Glutamatergic neuron (in vitro differentiated cells): Measurements from ENCODE around the gene FAM163A. TPM values are rescaled to one million over a fixed set of nuclear protein-coding genes. Genes with fewer than 3 reads are reported as not detected.

Source experiments
- DNase-seq: peaks from one replicate; pipeline ENCODE4 v3.0.0; 2022
- H3K27ac Mint-ChIP-seq: one replicate; pipeline ENCODE4 v1.8.0; 2020; ENCODE audit warnings: mild to moderate bottlenecking, mixed read lengths, inconsistent platforms; ENCODE audit not compliant: unreplicated experiment
- H3K27me3 Mint-ChIP-seq: one replicate; pipeline ENCODE4 v1.8.0; 2020; ENCODE audit warnings: mild to moderate bottlenecking, moderate library complexity, mixed read lengths, inconsistent platforms; ENCODE audit not compliant: unreplicated experiment
- H3K36me3 Mint-ChIP-seq: one replicate; pipeline ENCODE4 v1.8.0; 2020; ENCODE audit warnings: mild to moderate bottlenecking, mixed read lengths, inconsistent platforms; ENCODE audit not compliant: unreplicated experiment
- H3K4me1 Mint-ChIP-seq: one replicate; pipeline ENCODE4 v1.8.0; 2020; ENCODE audit warnings: mild to moderate bottlenecking, low read depth, mixed read lengths, inconsistent platforms; ENCODE audit not compliant: unreplicated experiment
- H3K4me3 Mint-ChIP-seq: one replicate; pipeline ENCODE4 v1.8.0; 2020; ENCODE audit warnings: mild to moderate bottlenecking, mixed read lengths, inconsistent platforms; ENCODE audit not compliant: unreplicated experiment
- H3K9me3 Mint-ChIP-seq: one replicate; pipeline ENCODE4 v1.8.0; 2020; ENCODE audit warnings: mild to moderate bottlenecking, moderate library complexity, mixed read lengths, inconsistent platforms; ENCODE audit not compliant: unreplicated experiment
- total RNA-seq: library from RNA; stranded (reverse); fragmentation: NEBNext Ultra II Directional; extraction: Animal tissue kit (Norgen Biotek cat#: 25700); gene quantifications from one replicate; pipeline ENCODE4 v1.2.1, GENCODE V29; 2021; ENCODE audit not compliant: unreplicated experiment
- TF ChIP-seq, protein P1 (sequence below): fragments of 200-600 bp; sonication (generic); IDR thresholded peaks from one replicate; pipeline ENCODE4 v1.5.0; 2021; ENCODE audit not compliant: partially characterized antibody, unreplicated experiment

FAM163A gene
- total RNA-seq, 1 donor from 2014 or later, result not detected

DNA sequence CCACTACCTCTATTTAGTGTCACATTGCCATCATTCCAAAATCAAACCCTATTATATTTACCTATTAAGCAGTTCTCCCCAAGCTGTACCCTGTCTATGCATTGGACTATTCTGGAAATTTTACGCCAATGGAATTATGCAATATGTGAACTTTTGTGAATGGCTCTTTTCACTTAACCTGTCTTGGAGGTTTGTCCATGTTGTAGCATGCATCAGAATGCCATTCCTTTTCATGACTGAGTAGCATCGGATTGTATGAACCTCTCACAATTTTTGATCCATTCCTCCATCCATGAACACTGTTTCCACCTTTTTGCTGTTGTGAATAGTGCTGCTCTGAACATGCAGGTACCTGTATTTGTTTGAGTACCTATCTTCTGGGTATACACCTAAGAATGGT is 33.7 kb downstream of the FAM163A start:
- TF ChIP-seq, protein P1, sequence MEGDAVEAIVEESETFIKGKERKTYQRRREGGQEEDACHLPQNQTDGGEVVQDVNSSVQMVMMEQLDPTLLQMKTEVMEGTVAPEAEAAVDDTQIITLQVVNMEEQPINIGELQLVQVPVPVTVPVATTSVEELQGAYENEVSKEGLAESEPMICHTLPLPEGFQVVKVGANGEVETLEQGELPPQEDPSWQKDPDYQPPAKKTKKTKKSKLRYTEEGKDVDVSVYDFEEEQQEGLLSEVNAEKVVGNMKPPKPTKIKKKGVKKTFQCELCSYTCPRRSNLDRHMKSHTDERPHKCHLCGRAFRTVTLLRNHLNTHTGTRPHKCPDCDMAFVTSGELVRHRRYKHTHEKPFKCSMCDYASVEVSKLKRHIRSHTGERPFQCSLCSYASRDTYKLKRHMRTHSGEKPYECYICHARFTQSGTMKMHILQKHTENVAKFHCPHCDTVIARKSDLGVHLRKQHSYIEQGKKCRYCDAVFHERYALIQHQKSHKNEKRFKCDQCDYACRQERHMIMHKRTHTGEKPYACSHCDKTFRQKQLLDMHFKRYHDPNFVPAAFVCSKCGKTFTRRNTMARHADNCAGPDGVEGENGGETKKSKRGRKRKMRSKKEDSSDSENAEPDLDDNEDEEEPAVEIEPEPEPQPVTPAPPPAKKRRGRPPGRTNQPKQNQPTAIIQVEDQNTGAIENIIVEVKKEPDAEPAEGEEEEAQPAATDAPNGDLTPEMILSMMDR, result no peak

DNA sequence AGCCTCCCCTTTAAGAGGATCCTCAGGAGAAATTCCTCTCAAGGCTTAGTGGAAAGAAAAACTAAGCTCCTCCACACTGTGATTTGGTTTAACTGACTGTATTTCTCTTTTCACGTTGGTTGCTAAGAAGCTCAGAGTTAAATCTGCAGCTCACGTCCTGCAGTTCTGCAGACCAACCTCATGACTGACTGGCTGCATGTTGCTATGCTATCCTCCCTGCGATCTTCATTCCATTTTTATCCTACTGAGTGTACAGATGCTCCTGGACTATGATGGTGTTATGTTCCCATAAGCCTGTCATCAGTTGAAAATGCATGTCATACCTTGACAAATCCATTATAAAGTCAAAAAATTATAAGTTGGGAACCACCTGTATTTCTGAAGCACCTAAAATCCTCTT is 34.6 kb downstream of the FAM163A start:
- TF ChIP-seq, protein P1, result no peak
- H3K27ac Mint-ChIP-seq, result no peak overlapping the region
- H3K4me3 Mint-ChIP-seq, result no peak overlapping the region
- H3K9me3 Mint-ChIP-seq, result peaks cover 2% of the 10 kb centered on the region
- no peaks in the 10 kb centered on the region for H3K27me3 Mint-ChIP-seq
- H3K4me1 Mint-ChIP-seq, result peaks cover 14% of the 10 kb centered on the region
- H3K36me3 Mint-ChIP-seq, result no peaks in the 10 kb centered on the region
- no peak for DNase-seq

More for the DNA sequence above, 33.7 kb downstream of the FAM163A start:
- no peak for DNase-seq
- Mint-ChIP-seq H3K27me3 (peaks cover 3% of the 10 kb centered on the region), H3K27ac (no peak overlapping the region), H3K4me1 (peaks cover 14% of the 10 kb centered on the region), H3K9me3 (peaks cover 3% of the 10 kb centered on the region), H3K36me3 (peaks cover 5% of the 10 kb centered on the region), H3K4me3 (no peak overlapping the region)

GRCh38 chr1:179779645-179780272 is 36.7 kb downstream of the FAM163A start:
- Mint-ChIP-seq H3K27ac (no peak overlapping the region), H3K36me3 (no peaks in the 10 kb centered on the region), H3K27me3 (peaks cover under 1% of the 10 kb centered on the region), H3K4me1 (peaks cover under 1% of the 10 kb centered on the region), H3K4me3 (no peak overlapping the region), H3K9me3 (peaks cover 2% of the 10 kb centered on the region)
- DNase-seq, result no peak
- TF ChIP-seq, protein P1, result no peak

DNA sequence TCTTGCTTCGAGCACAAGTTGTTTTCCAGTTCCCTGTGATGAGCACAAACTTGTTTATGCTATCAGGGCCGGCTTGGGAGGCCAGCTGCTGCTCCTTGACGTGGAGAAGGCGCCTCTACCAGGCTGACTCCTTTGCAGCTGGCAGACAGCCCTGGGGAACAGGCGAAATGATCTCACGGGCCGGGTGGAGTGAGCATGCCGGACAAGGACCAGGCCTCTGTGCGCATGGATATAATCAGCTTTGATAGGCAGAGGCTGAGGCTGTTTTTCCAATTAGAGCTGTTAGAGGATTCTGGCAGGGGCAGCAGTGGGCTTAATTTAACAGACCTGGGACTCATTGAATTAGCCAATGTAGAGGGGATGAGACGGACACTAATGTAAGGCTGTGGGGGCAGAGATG is 38.9 kb downstream of the FAM163A start:
- Mint-ChIP-seq H3K9me3 (peaks cover 2% of the 10 kb centered on the region), H3K27me3 (peaks cover 2% of the 10 kb centered on the region), H3K36me3 (no peaks in the 10 kb centered on the region), H3K4me3 (no peak overlapping the region), H3K27ac (no peak overlapping the region), H3K4me1 (peaks cover 3% of the 10 kb centered on the region)
- TF ChIP-seq, protein P1, result no peak
- no peak for DNase-seq

DNA sequence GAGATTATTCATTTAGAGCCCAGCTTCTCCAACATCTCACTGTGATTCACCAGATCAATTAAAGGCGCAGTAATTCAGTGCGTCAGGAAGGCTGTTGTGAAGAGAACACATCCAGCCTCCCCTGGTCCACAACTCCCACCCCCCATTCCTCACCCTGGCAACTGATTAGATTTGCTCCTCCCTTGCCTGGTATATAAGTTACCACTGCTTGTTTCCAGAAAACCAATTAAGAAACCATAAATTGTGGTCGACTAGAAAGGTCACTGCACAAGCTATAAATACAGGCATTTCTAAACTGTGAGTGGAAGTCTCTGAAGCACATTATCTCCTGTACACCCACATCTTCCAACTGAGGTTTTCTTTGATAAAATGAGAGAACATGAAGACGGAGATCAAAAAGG is 41.9 kb downstream of the FAM163A start:
- Mint-ChIP-seq H3K9me3 (no peaks in the 10 kb centered on the region), H3K4me3 (no peak overlapping the region), H3K27me3 (peaks cover 4% of the 10 kb centered on the region), H3K36me3 (no peaks in the 10 kb centered on the region), H3K4me1 (peaks cover 7% of the 10 kb centered on the region), H3K27ac (no peak overlapping the region)
- DNase-seq, result no peak
- TF ChIP-seq, protein P1, result no peak
